Liver (tissue), 9 donors: Measurements from ENCODE around the gene VARS1. TPM values are rescaled to one million over a fixed set of nuclear protein-coding genes. Genes with fewer than 3 reads are reported as not detected.
"Not testable (repeated sequence)": the region's sequence is repeated elsewhere in the genome, so short reads cannot be mapped to it uniquely, and the experiment has no call there.

Experiments
- DNase-seq: peaks from one replicate; pipeline ENCODE4 v3.0.0-alpha.2; 2017; ENCODE audit warnings: low spot score
- H3K27ac ChIP-seq, 2 donors: one replicate each; pipeline ENCODE4 v1.7.0; 2013; ENCODE audit warnings: inconsistent platforms in 2 of 2, low read length in 2 of 2, control low read depth in 1 of 2, low read depth in 1 of 2, mild to moderate bottlenecking in 1 of 2
- H3K27me3 ChIP-seq, 4 donors: one replicate each; pipeline versions ENCODE4 v1.6.1 to v1.7.0; 2013; ENCODE audit warnings: low read length in 3 of 4, inconsistent platforms in 1 of 4, mild to moderate bottlenecking in 1 of 4, moderate library complexity in 1 of 4; ENCODE audit not compliant: control insufficient read depth in 4 of 4, insufficient read depth in 4 of 4
- H3K36me3 ChIP-seq, 4 donors: one replicate each; pipeline versions ENCODE4 v1.6.1 to v1.7.0; 2013; ENCODE audit warnings: low read length in 3 of 4, mild to moderate bottlenecking in 3 of 4, low read depth in 1 of 4, moderate library complexity in 1 of 4; ENCODE audit not compliant: control insufficient read depth in 4 of 4, insufficient read depth in 3 of 4
- H3K4me1 ChIP-seq, 4 donors: one replicate each; pipeline versions ENCODE4 v1.6.1 to v1.7.0; 2013; ENCODE audit warnings: low read length in 3 of 4, mild to moderate bottlenecking in 3 of 4, moderate library complexity in 1 of 4; ENCODE audit not compliant: control insufficient read depth in 4 of 4, insufficient read depth in 4 of 4
- H3K4me3 ChIP-seq, 3 donors: one replicate each; pipeline versions ENCODE4 v1.6.1 to v1.7.0; 2013; ENCODE audit warnings: low read length in 3 of 3, control low read depth in 1 of 3, low read depth in 1 of 3, mild to moderate bottlenecking in 1 of 3
- H3K9ac ChIP-seq, 2 donors: one replicate each; pipeline ENCODE4 v1.7.0; 2013; ENCODE audit warnings: low read length in 2 of 2, mild to moderate bottlenecking in 2 of 2, moderate library complexity in 2 of 2, control low read depth in 1 of 2, low read depth in 1 of 2
- H3K9me3 ChIP-seq, 4 donors: one replicate each; pipeline versions ENCODE4 v1.6.1 to v1.7.0; 2013; ENCODE audit warnings: low read length in 3 of 4; ENCODE audit not compliant: control insufficient read depth in 4 of 4
- ATF3 ChIP-seq: IDR thresholded peaks from 2 replicates; pipeline ENCODE4 v1.6.1; 2016; ENCODE audit warnings: antibody characterized with exemption
- CTCF ChIP-seq: fragments of 150-350 bp; IDR thresholded peaks from 2 replicates; pipeline ENCODE4 v1.5.1; 2017; ENCODE audit warnings: improper control_type of control experiment, low read depth, low read length; ENCODE audit not compliant: missing input control
- EGR1 ChIP-seq, 2 donors: IDR thresholded peaks; 2 replicates each; pipeline ENCODE4 v1.6.1; 2016 to 2018; ENCODE audit warnings: antibody characterized with exemption in 2 of 2, low read depth in 2 of 2
- FOXA1 ChIP-seq: IDR thresholded peaks from 2 replicates; pipeline ENCODE4 v1.6.1; 2016; ENCODE audit warnings: antibody characterized with exemption
- FOXA2 ChIP-seq: IDR thresholded peaks from 2 replicates; pipeline ENCODE4 v1.6.1; 2016; ENCODE audit warnings: antibody characterized with exemption
- GABPA ChIP-seq, 2 donors: IDR thresholded peaks in 1 of 2; conservative IDR thresholded peaks in 1 of 2; 2 replicates each; pipeline ENCODE4 v1.6.1; 2016; ENCODE audit warnings: antibody characterized with exemption in 2 of 2, mild to moderate bottlenecking in 1 of 2, moderate library complexity in 1 of 2
- HNF4A ChIP-seq, 2 donors: conservative IDR thresholded peaks; 2 replicates each; pipeline ENCODE4 v1.6.1; 2016; ENCODE audit warnings: antibody characterized with exemption in 2 of 2, mild to moderate bottlenecking in 2 of 2
- HNF4G ChIP-seq: IDR thresholded peaks from 2 replicates; pipeline ENCODE4 v1.6.1; 2016; ENCODE audit warnings: antibody characterized with exemption
- JUND ChIP-seq, 2 donors: IDR thresholded peaks; 2 replicates each; pipeline ENCODE4 v1.6.1; 2016; ENCODE audit warnings: antibody characterized with exemption in 2 of 2
- MAX ChIP-seq: IDR thresholded peaks from 2 replicates; pipeline ENCODE4 v1.6.1; 2016; ENCODE audit warnings: antibody characterized with exemption
- NR2F2 ChIP-seq: IDR thresholded peaks from 2 replicates; pipeline ENCODE4 v1.6.1; 2016; ENCODE audit warnings: antibody characterized with exemption
- RAD21 ChIP-seq, 2 donors: IDR thresholded peaks; 2 replicates each; pipeline ENCODE4 v1.6.1; 2016; ENCODE audit warnings: antibody characterized with exemption in 2 of 2, mild to moderate bottlenecking in 2 of 2
- REST ChIP-seq: IDR thresholded peaks from 2 replicates; pipeline ENCODE4 v1.6.1; 2016; ENCODE audit warnings: antibody characterized with exemption, mild to moderate bottlenecking
- RXRA ChIP-seq, 2 donors: IDR thresholded peaks; 2 replicates each; pipeline ENCODE4 v1.6.1; 2017 to 2018; ENCODE audit warnings: antibody characterized with exemption in 2 of 2, mild to moderate bottlenecking in 1 of 2
- TAF1 ChIP-seq: conservative IDR thresholded peaks from 2 replicates; pipeline ENCODE4 v1.6.1; 2016; ENCODE audit warnings: antibody characterized with exemption, mild to moderate bottlenecking
- YY1 ChIP-seq: IDR thresholded peaks from 2 replicates; pipeline ENCODE4 v1.6.1; 2016; ENCODE audit warnings: antibody characterized with exemption, mild to moderate bottlenecking
- ZBTB33 ChIP-seq: IDR thresholded peaks from 2 replicates; pipeline ENCODE4 v1.6.1; 2016; ENCODE audit warnings: antibody characterized with exemption
- WGBS: extraction: QIAGEN DNeasy Blood & Tissue Kit; methylation state at CpG from one replicate; pipeline ENCODE4 v1.1.7; 2013; 5-methylcytosine and 5-hydroxymethylcytosine counted together
- polyA plus RNA-seq, 2 donors: library from polyadenylated mRNA; stranded (reverse) in 1 of 2; unstranded in 1 of 2; fragments of 200-250 nt in 1 of 2; fragments of >200 nt in 1 of 2; fragmentation: Nextera tagmentation in 1 of 2; extraction: Ambion mirVana in 1 of 2; gene quantifications; one replicate each; pipeline versions ENCODE4 v1.2.1 to v1.2.3, GENCODE V29; 2013 to 2015
- total RNA-seq, 2 donors: library from RNA; depleted of rRNA; stranded (reverse); fragments of >200 nt; gene quantifications; one replicate each; pipeline ENCODE4 v1.2.3, GENCODE V29; 2014
- donor health status: healthy.
- donor health status: healthy.
- donor health status: healthy.
- donor health status: healthy.
- donor health status: healthy.

Gene VARS1
- total and polyA plus RNA-seq, 4 donors = 17.9 to 44.7 (median 32.4) TPM

- TF ChIP-seq RXRA (IDR thresholded peaks at IDR 0.05) (no peak), RAD21 (IDR thresholded peaks at IDR 0.05) (no peak), REST (no peak), HNF4A (conservative IDR thresholded peaks at IDR 0.05) (no peak), GABPA (IDR thresholded peaks at IDR 0.05 in 1 of 2, conservative IDR thresholded peaks at IDR 0.05 in 1 of 2) (no peak), JUND (IDR thresholded peaks at IDR 0.05) (no peak), MAX (no peak), ATF3 (no peak), TAF1 (no peak), HNF4G (no peak), YY1 (no peak), FOXA1 (no peak), FOXA2 (no peak), EGR1 (IDR thresholded peaks at IDR 0.05; ENCODE audit: low read depth in 2 of 2) (no peak), NR2F2 (no peak), CTCF (no peak), ZBTB33 (no peak)
- Histone ChIP-seq H3K9ac (no peak overlapping the region), H3K27me3 (no peaks in the 10 kb centered on the region), H3K9me3 (no peaks in the 10 kb centered on the region), H3K4me3 (no peak overlapping the region), H3K4me1 (peaks cover 6 to 25% (median 22%) of the 10 kb centered on the region in 4 donors), H3K27ac (no peak overlapping the region), H3K36me3 (peaks cover 17 to 37% (median 25%) of the 10 kb centered on the region in 4 donors)
- 95% methylated on average over 3 of the region's 3 CpGs for WGBS
- DNase-seq = no peak
These were observed 43.4 kb upstream of the VARS1 start for GRCh38 chr6:31838968-31839367.

- WGBS = 91% methylated on average over 9 of the region's 9 CpGs
- H3K27ac ChIP-seq, H3K27me3 ChIP-seq, H3K9ac ChIP-seq, DNase-seq, H3K4me3 ChIP-seq, H3K9me3 ChIP-seq: not testable (repeated sequence)
- Histone ChIP-seq H3K36me3 (peaks cover 17 to 37% (median 25%) of the 10 kb centered on the region in 4 donors), H3K4me1 (peaks cover 7 to 29% (median 23%) of the 10 kb centered on the region in 4 donors)
These were observed 42.6 kb upstream of the VARS1 start for GRCh38 chr6:31838114-31838553.
